GM19438 (cell line): ENCODE results near the gene INVS.

Experiments used
- ATAC-seq: cut with Tn5 transposase; IDR thresholded peaks from one replicate; pipeline ENCODE4 v1.9.1; 2021; ENCODE audit warnings: low read depth; ENCODE audit not compliant: unreplicated experiment

Gene INVS

GRCh38 chr9:100186356-100186755, 87.3 kb downstream of the INVS start:
- ATAC-seq, result no peak

GRCh38 chr9:100190339-100190738, 91.3 kb downstream of the INVS start:
- no peak for ATAC-seq

- no peak for ATAC-seq
Observed at GRCh38 chr9:100191264-100191663, 92.2 kb downstream of the INVS start.

GRCh38 chr9:100193078-100193477, 94.0 kb downstream of the INVS start:
- ATAC-seq, result no peak

GRCh38 chr9:100196215-100196614, 97.2 kb downstream of the INVS start:
- ATAC-seq, result no peak

- ATAC-seq, result no peak
Observed at GRCh38 chr9:100196828-100197227, 97.8 kb downstream of the INVS start.

GRCh38 chr9:100197553-100197952, 98.5 kb downstream of the INVS start:
- no peak for ATAC-seq

GRCh38 chr9:100202806-100203205, 103.8 kb downstream of the INVS start:
- no peak for ATAC-seq

GRCh38 chr9:100204796-100205195, 105.8 kb downstream of the INVS start:
- no peak for ATAC-seq

GRCh38 chr9:100206899-100207298, 107.9 kb downstream of the INVS start:
- no peak for ATAC-seq

GRCh38 chr9:100208673-100209072, 109.6 kb downstream of the INVS start:
- ATAC-seq, result no peak

GRCh38 chr9:100211476-100211875, 112.4 kb downstream of the INVS start:
- ATAC-seq, result no peak

- ATAC-seq, result no peak
Observed at GRCh38 chr9:100213730-100214477, 114.9 kb downstream of the INVS start.

- ATAC-seq, result no peak
Observed at GRCh38 chr9:100216178-100216787, 117.2 kb downstream of the INVS start.

- no peak for ATAC-seq
Observed at GRCh38 chr9:100217536-100217935, 118.5 kb downstream of the INVS start.

GRCh38 chr9:100219347-100219746, 120.3 kb downstream of the INVS start:
- peak; percentile 54 for ATAC-seq

GRCh38 chr9:100220936-100221335, 121.9 kb downstream of the INVS start:
- no peak for ATAC-seq

GRCh38 chr9:100221538-100221937, 122.5 kb downstream of the INVS start:
- ATAC-seq, result no peak

- ATAC-seq, result no peak
Observed at GRCh38 chr9:100222674-100223073, 123.6 kb downstream of the INVS start.

GRCh38 chr9:100227636-100228035, 128.6 kb downstream of the INVS start:
- no peak for ATAC-seq

GRCh38 chr9:100228352-100228869, 129.4 kb downstream of the INVS start:
- no peak for ATAC-seq

- no peak for ATAC-seq
Observed at GRCh38 chr9:100229136-100229535, 130.1 kb downstream of the INVS start.
